Suprapubic skin (tissue), 4 donors: Measurements from ENCODE around the gene TTC6. TPM values are rescaled to one million over a fixed set of nuclear protein-coding genes. Genes with fewer than 3 reads are reported as not detected.

ENCODE experiments used
- DNase-seq, 2 donors: peaks; one replicate each; pipeline ENCODE4 v3.0.0-alpha.2; 2019; ENCODE audit warnings: low spot score in 2 of 2
- H3K27ac ChIP-seq: fragments of 200-600 bp; sonication (generic); one replicate; pipeline ENCODE4 v1.5.1; 2019
- H3K27me3 ChIP-seq: fragments of 200-600 bp; sonication (generic); one replicate; pipeline ENCODE4 v1.5.1; 2019
- H3K36me3 ChIP-seq: fragments of 200-600 bp; sonication (generic); one replicate; pipeline ENCODE4 v1.5.1; 2019
- H3K4me1 ChIP-seq: fragments of 200-600 bp; sonication (generic); one replicate; pipeline ENCODE4 v1.5.1; 2019
- H3K4me3 ChIP-seq: fragments of 200-600 bp; sonication (generic); one replicate; pipeline ENCODE4 v1.5.1; 2019; ENCODE audit warnings: mild to moderate bottlenecking
- H3K9me3 ChIP-seq: fragments of 200-600 bp; sonication (generic); one replicate; pipeline ENCODE4 v1.5.1; 2019
- EP300 ChIP-seq: sonication (generic); formaldehyde crosslinking; IDR thresholded peaks from one replicate; pipeline ENCODE4 v1.6.1; 2017; ENCODE audit warnings: antibody characterized with exemption
- POLR2A ChIP-seq, 2 donors: fragments of 450-650 bp; IDR thresholded peaks; one replicate each; pipeline ENCODE4 v1.6.1; 2017; ENCODE audit warnings: antibody characterized with exemption in 2 of 2, mild to moderate bottlenecking in 2 of 2, moderate library complexity in 2 of 2
- POLR2AphosphoS5 ChIP-seq, 3 donors: sonication (generic); formaldehyde crosslinking; IDR thresholded peaks; one replicate each; pipeline ENCODE4 v1.6.1; 2017; ENCODE audit warnings: antibody characterized with exemption in 3 of 3
- WGBS: methylation state at CpG from one replicate; pipeline ENCODE4 v1.1.5; 2018; 5-methylcytosine and 5-hydroxymethylcytosine counted together
- total RNA-seq, 4 donors: library from RNA; depleted of rRNA; stranded (reverse); fragments of >200 nt; gene quantifications; one replicate each; pipeline ENCODE4 v1.1.0, GENCODE V29; 2016
- TF ChIP-seq, protein P1 (sequence below), 2 donors: fragments of 200-600 bp in 1 of 2; fragments of 450-650 bp in 1 of 2; sonication (generic) in 1 of 2; IDR thresholded peaks; one replicate each; pipeline ENCODE4 v1.5.1; 2016 to 2019; ENCODE audit warnings: antibody characterized with exemption in 2 of 2, mild to moderate bottlenecking in 1 of 2, moderate library complexity in 1 of 2

Gene TTC6
- total RNA-seq, 4 donors from 2014 or later: 0.18 to 9.5 (median 1.1) TPM

DNA sequence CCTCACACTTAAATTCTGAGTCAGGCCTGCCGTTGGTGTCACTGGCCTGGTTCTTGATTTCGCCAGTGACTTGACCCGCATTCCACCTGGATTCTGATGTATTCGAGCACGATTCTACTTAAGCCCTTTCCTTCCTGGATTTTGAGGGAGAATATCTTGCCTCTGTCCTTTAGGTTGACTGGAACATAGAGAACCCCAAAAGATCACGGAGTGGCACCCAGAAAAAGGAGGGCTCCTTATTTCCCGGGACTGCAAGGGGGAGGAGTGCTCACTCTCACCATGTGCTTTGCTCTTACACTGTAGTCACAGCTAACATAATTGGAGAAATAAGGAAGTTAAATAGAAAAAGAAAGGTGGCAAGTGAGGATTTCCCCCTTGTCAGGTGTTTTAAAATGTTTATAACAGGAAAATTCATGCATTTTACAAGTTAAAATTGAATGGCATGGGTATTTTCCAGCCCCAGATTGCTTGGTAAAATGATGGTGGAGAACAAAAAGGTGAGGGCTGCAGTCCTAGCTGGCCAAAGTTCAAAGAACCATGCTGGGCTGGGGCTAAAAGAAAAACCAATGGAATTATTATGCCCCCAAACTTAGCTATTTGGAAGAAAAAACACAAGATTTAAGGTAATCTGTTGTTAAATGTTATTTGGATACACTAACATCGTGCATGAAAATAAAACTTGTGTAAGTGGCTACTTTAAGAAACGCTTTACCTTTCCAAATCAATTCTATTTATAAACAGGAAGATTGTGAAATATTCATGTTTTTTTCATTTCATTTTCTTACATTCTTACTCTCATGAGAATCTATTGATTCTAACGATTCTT, 9.2 kb upstream of the TTC6 start:
- TF ChIP-seq POLR2A (IDR thresholded peaks at IDR 0.05) (no peak), EP300 (no peak), POLR2AphosphoS5 (IDR thresholded peaks at IDR 0.05) (no peak)
- TF ChIP-seq, protein P1, sequence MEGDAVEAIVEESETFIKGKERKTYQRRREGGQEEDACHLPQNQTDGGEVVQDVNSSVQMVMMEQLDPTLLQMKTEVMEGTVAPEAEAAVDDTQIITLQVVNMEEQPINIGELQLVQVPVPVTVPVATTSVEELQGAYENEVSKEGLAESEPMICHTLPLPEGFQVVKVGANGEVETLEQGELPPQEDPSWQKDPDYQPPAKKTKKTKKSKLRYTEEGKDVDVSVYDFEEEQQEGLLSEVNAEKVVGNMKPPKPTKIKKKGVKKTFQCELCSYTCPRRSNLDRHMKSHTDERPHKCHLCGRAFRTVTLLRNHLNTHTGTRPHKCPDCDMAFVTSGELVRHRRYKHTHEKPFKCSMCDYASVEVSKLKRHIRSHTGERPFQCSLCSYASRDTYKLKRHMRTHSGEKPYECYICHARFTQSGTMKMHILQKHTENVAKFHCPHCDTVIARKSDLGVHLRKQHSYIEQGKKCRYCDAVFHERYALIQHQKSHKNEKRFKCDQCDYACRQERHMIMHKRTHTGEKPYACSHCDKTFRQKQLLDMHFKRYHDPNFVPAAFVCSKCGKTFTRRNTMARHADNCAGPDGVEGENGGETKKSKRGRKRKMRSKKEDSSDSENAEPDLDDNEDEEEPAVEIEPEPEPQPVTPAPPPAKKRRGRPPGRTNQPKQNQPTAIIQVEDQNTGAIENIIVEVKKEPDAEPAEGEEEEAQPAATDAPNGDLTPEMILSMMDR (IDR thresholded peaks at IDR 0.05): no peak
- H3K27ac ChIP-seq: no peak overlapping the region
- peaks cover 88% of the 10 kb centered on the region for H3K27me3 ChIP-seq
- no peaks in the 10 kb centered on the region for H3K36me3 ChIP-seq
- H3K9me3 ChIP-seq: no peaks in the 10 kb centered on the region
- H3K4me1 ChIP-seq: peaks cover 30% of the 10 kb centered on the region
- H3K4me3 ChIP-seq: no peak overlapping the region
- DNase-seq: no peak
- WGBS: 16% methylated on average over 10 of the region's 10 CpGs

DNA sequence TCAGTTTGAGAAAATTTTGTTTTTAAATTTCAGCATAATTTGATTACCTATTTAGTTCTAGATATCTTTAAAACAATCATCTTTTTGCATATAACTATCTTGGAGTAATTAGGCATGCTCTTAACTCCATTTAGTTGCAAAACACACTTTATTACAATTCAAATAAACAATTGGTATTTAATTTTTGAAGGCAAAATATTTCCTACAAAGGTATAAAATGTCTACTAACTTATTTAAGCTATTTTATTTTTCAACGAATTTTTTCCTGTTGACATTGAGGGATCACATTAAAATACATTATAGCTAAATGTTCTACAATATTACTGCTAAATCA, 8.7 kb upstream of the TTC6 start:
- H3K9me3 ChIP-seq: no peaks in the 10 kb centered on the region
- WGBS: 8% methylated on average over 1 of the region's 1 CpG
- no peak for DNase-seq
- H3K27ac ChIP-seq: no peak overlapping the region
- H3K36me3 ChIP-seq: no peaks in the 10 kb centered on the region
- no peak overlapping the region for H3K4me3 ChIP-seq
- H3K27me3 ChIP-seq: peaks cover 94% of the 10 kb centered on the region
- TF ChIP-seq, protein P1 (IDR thresholded peaks at IDR 0.05): no peak
- TF ChIP-seq EP300 (no peak), POLR2A (IDR thresholded peaks at IDR 0.05) (no peak), POLR2AphosphoS5 (IDR thresholded peaks at IDR 0.05) (no peak)
- peaks cover 35% of the 10 kb centered on the region for H3K4me1 ChIP-seq

DNA sequence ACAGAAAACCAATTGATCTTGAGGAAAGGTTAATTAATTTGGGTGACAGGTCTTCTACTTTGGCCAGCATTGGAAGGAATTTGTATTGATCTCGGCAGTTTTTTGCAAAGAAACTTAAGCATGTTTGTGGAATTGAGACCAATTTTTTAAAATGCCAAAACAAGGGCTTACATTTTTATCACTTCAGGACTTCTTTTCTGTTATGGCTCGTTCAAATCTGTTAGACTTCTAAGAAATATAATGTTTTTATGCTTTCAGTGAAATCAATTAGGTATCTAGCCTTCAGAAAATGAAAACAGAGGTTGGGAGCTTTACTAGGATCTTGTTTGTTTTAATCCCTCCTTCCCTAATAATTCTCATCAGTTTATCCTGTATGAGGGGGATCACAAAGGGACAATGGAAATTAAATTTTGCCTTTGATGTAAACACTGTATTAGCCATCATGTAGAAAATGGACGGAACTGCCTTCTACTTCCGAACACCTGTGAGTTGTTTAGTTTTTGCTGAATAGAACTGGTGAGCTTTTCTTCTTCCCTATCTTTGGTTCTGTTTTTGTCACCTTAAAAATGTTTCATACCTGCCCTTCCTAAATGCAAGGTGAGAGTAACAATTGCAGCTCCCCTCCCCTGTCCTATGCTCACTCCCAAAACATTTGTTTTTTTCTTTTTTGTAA, 8.2 kb upstream of the TTC6 start:
- Histone ChIP-seq H3K27me3 (peaks cover 99% of the 10 kb centered on the region), H3K27ac (no peak overlapping the region), H3K4me1 (peaks cover 40% of the 10 kb centered on the region), H3K9me3 (no peaks in the 10 kb centered on the region), H3K36me3 (no peaks in the 10 kb centered on the region), H3K4me3 (no peak overlapping the region)
- TF ChIP-seq EP300 (no peak), POLR2AphosphoS5 (IDR thresholded peaks at IDR 0.05) (no peak), POLR2A (IDR thresholded peaks at IDR 0.05) (no peak)
- TF ChIP-seq, protein P1 (IDR thresholded peaks at IDR 0.05): no peak
- no peak for DNase-seq
- WGBS: 24% methylated on average over 4 of the region's 4 CpGs

DNA sequence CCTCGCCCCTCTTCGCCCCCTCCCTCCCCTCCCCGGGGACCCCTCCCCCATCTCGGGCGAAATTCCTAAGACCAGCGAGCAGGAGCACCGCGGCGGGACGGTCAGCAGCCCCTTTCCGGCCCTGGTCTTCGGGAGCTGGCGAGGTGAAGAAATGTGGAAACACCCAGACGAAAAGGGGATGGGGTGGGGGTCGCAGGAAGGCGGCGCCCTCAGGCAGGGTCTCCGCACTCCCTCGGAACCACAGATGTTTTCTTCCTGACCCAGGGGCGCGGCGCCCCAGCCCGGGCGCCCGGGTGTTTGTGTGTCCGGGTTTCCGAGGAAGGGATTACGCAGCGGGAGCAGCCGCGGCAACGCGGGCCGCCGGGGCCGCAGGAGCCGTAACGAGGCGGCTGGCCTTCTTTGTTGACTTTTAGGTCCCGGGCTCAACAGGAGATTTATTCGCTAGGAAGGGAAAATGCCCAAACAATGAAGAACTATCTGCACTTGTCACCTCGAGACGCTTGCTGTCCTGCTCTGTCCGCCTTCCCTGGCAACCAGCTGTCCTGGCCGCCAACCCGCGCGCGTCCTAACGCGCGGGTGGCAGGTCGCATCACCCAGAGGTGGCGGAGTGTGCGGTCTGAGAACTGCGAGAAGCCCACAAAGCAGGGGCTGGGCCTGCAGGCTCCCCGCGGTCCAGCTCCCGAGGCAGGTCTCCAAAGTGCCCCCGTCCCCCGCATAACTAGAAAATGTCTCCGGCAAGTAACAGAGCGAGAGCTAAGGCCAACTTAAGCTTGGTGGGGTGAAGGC, 7.4 kb upstream of the TTC6 start:
- DNase-seq: no peak
- 7% methylated on average over 58 of the region's 63 CpGs for WGBS
- no peak for TF ChIP-seq POLR2A (IDR thresholded peaks at IDR 0.05)
- TF ChIP-seq EP300: no peak
- H3K27ac ChIP-seq: no peak overlapping the region
- H3K9me3 ChIP-seq: no peaks in the 10 kb centered on the region
- H3K36me3 ChIP-seq: no peaks in the 10 kb centered on the region
- peaks cover 100% of the 10 kb centered on the region for H3K27me3 ChIP-seq
- H3K4me3 ChIP-seq: no peak overlapping the region
- peaks cover 41% of the 10 kb centered on the region for H3K4me1 ChIP-seq

DNA sequence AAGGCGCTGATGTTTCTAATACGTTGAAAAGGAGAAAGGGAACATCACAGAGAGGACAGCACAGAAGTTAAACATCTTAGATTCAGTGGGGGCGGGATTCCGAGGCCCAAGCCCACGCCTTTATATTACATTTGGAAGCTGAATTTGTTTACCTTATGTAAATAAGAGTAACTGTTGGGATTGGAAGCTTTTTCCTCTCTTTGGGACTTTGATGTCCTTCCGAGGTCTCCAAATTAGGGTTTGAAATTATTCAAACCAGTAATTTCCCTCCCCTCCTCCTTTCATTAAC, 6.8 kb upstream of the TTC6 start:
- WGBS: 33% methylated on average over 6 of the region's 6 CpGs
- H3K9me3 ChIP-seq: no peaks in the 10 kb centered on the region
- H3K27ac ChIP-seq: no peak overlapping the region
- no peak for DNase-seq
- no peaks in the 10 kb centered on the region for H3K36me3 ChIP-seq
- no peak overlapping the region for H3K4me3 ChIP-seq
- H3K4me1 ChIP-seq: peaks cover 41% of the 10 kb centered on the region
- TF ChIP-seq POLR2A (IDR thresholded peaks at IDR 0.05): no peak
- no peak for TF ChIP-seq EP300
- TF ChIP-seq POLR2AphosphoS5 (IDR thresholded peaks at IDR 0.05): no peak
- TF ChIP-seq, protein P1 (IDR thresholded peaks at IDR 0.05): no peak
- peaks cover 100% of the 10 kb centered on the region for H3K27me3 ChIP-seq
